GM10266 (cell line): Measurements from ENCODE around the gene CENATAC.
A peak's percentile ranks its signal among the peaks of the same experiment; 100 is the strongest.

Source experiments
- DNase-seq: peaks from one replicate; pipeline ENCODE4 v3.0.0; 2012; ENCODE audit errors: extremely low spot score
- CTCF ChIP-seq: IDR thresholded peaks from 2 replicates; pipeline ENCODE4 v1.5.1; 2012; ENCODE audit warnings: mild to moderate bottlenecking, low read depth; ENCODE audit not compliant: control insufficient read depth, insufficient read depth; ENCODE audit errors: missing control alignments

Gene CENATAC

DNA sequence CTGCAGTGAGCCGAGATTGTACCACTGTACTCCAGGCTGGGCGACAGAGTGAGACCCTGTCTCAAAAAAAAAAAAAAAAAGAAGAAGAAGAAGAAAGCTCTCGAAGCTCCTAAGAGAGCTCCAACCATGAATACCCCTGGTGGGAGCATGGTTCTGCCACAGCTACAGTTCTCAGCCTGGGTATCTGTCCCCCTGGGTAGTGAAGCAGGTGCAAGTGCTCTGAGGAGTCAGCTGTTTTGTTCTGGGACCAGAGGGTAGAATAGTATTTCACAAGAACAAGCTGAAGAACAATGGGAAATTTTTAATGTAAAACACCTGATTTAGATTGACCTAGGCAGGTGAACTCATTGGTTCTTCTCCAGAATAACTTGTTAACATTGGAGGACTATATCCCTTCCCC lies 63.3 kb downstream of the CENATAC start:
- no peak for TF ChIP-seq CTCF
- DNase-seq = no peak

DNA sequence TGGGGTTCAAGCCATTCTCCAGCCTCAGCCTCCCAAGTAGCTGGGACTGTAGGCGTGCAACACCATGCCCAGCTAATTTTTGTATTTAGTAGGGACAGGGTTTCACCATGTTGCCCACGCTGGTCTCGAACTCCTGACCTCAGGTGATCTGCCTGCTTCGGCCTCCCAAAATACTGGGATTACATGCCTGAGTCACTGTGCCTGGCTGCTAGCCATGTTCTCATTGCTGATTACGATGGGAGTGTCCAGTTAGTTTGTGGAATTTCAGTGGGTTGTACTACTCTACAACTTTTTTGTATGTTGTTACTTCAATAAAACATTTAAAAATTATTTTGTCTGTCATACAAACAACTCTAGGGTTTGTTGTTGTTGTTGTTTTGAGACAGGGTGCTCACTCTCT lies 64.8 kb downstream of the CENATAC start:
- TF ChIP-seq CTCF = no peak

DNA sequence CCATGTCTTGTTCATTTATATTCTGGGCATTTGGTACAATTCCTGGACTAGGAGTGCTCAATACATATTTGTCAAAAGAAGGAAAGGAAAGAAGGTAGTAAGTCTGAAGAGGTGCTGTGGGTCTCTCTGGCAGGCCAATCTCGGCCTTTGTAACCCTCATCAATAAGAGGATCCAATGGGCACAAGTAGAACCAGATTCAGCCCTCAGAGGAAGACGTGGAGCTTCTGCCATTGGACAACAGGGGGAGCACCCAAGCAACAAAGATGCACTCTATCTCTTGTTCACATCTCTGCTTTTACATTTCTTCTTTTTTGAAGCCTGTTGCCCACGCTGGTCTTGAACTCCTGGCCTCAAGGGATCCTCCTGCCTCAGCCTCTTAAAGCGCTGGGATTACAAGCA lies 67.4 kb downstream of the CENATAC start:
- peak; percentile 49 for DNase-seq
- TF ChIP-seq CTCF = peak; percentile 65

More for the DNA sequence above, 64.8 kb downstream of the CENATAC start:
- DNase-seq = no peak
